HG02610 (cell line): Measurements from ENCODE around the gene ARVCF.

Experiments used
- ATAC-seq: cut with Tn5 transposase; IDR thresholded peaks from one replicate; pipeline ENCODE4 v1.9.1; 2021; ENCODE audit warnings: mild to moderate bottlenecking, moderate library complexity; ENCODE audit not compliant: unreplicated experiment

Gene ARVCF

GRCh38 chr22:20000246-20001081 is 16.2 kb downstream of the ARVCF start:
- ATAC-seq, result no peak

DNA sequence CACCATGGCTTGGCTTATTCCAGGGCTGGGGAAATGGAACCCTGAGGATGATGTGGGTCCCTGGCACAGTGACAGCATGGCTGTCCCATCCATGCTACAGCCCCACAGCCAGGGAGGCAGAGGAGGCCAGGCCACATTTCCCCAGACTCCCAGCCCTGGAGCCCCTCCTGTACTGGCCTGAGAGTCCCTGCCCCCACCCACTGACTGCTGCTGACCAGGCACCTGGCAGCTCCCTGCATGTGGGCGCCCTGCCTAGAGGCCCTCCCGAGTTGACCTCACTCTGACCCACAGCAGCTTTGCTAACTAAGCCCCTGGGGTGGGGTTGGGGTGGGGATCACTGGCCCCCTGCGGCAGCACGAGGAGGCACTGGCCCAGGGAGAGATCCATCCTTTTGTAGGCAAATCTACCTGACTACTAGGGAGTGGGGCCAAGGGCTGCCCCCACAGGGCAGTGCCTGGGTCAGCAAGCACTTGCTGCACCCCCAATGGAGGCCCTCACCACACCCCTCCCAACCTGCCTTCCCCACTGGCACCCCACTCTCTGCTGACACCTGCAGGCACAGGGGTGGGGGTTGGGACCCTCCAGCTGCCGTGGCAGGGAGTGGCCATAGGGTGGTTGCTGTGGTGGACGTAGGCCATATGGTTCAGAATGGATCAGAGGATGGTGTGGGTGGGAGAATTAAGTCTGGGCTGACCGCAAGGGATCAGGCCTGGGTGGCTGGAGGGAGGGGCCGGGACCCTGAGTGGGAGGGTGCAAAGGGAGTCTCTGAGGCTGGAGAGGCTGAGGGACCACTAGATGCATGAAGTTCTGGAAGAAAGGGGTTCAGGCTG is 17.4 kb downstream of the ARVCF start:
- no peak for ATAC-seq

GRCh38 chr22:19998232-19998951 is 18.2 kb downstream of the ARVCF start:
- no peak for ATAC-seq

- no peak for ATAC-seq
These were observed 18.9 kb downstream of the ARVCF start for GRCh38 chr22:19997561-19998231.

DNA sequence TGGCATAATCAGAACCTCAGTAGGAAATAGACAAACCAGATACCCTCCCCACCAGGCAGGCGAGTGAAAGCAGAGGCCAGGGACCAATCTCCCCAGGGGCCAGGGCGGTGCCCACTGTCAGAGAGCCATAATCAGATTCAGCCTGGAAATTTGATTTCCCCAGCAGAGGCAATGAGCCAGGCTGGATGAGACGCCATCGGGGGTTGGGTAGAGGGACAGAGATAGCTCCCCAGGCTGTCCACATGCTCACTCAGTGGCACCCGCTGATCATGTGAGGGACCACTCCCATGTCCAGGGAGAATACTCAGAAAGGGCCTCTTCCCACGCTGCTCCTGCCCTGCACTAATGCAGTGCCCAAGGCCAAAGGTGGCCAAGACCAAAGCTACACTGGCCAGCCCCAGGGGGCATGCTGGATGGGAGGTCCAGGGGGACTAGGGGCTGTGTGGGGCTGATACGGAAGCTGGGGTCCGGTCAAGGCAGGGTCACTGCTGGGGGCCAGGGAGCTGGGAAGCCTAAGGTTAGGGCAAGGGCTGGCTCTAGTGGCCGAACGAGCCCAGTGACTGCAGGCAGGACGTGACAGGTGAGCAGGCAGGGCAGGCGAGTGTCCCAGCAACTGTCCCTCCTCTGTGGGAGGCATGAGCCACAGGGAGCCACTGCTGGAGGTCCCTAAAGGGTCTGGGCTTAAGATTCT is 19.8 kb downstream of the ARVCF start:
- no peak for ATAC-seq

DNA sequence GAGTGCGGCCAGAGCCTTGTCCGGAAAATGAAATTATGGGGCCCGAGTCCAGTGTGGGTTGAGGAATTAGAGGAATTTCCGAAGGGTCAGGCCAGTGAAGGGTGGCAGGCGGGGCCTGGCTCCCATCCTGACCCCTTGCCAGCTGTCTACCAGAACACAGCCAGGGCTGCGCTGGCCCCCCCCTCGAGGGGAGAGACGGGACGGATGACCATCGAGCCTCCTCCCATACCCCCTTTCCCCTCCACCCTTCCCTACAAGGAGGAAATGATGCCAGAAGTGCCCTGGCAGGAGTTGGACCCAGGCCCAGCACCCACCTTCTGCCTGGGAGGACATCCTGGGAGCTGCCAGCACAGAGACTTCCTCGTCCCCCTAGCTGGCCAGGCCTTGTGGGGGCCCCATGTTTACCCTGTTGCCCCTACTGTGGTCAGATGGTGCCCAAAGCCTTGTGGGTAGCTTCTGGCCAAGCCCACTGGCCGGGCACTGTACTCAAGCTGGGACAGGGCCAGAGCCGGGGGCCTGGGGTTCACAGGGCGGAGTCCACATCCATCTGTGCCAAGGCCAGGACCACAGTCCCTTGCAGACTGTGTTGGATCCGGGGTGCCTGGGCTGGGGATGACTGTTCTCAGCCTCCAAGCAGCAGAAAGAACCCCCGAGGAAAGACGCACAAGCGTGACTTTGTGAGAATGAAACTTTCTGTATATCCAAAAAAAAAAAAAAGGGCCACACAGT is 20.8 kb downstream of the ARVCF start:
- ATAC-seq, result no peak

GRCh38 chr22:19994851-19995610 is 21.6 kb downstream of the ARVCF start:
- no peak for ATAC-seq

- no peak for ATAC-seq
These were observed 22.7 kb downstream of the ARVCF start for GRCh38 chr22:19993926-19994325.

DNA sequence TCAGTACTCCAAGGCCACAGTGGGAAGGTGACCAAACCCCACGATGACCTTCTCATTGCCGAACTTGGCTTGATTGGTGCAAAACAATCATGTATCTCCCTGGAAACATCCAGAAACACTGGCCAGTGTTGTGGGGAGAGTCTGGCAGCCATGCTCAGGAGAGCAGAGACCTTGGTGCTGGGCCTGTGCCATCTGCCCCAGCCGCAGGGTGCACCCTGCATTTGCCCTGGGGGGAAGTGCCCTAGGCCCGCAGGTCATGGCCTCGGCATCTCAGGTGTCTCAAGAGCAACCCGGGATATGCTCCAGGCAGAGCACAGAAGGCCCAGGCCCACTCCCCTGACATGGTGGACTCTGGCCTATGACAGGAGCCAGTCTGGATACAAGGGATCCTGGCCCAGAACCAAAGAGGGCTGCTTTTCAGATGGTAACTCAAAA is 23.7 kb downstream of the ARVCF start:
- ATAC-seq, result no peak

- no peak for ATAC-seq
These were observed 24.1 kb downstream of the ARVCF start for GRCh38 chr22:19992481-19992911.

GRCh38 chr22:19991645-19992451 is 24.8 kb downstream of the ARVCF start:
- ATAC-seq, result no peak

DNA sequence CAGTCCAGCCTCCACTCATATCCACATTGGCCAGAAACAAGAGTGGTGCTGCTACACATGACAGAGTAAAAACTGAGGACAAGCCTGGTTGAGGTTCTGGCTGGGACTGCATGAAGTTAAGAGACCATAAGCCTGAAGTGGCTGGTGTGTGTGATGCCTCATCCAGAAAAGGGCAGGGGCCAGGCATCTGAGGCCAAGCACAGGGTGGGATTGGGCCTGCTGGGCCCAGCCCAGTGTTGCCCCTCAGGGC is 25.3 kb downstream of the ARVCF start:
- no peak for ATAC-seq

DNA sequence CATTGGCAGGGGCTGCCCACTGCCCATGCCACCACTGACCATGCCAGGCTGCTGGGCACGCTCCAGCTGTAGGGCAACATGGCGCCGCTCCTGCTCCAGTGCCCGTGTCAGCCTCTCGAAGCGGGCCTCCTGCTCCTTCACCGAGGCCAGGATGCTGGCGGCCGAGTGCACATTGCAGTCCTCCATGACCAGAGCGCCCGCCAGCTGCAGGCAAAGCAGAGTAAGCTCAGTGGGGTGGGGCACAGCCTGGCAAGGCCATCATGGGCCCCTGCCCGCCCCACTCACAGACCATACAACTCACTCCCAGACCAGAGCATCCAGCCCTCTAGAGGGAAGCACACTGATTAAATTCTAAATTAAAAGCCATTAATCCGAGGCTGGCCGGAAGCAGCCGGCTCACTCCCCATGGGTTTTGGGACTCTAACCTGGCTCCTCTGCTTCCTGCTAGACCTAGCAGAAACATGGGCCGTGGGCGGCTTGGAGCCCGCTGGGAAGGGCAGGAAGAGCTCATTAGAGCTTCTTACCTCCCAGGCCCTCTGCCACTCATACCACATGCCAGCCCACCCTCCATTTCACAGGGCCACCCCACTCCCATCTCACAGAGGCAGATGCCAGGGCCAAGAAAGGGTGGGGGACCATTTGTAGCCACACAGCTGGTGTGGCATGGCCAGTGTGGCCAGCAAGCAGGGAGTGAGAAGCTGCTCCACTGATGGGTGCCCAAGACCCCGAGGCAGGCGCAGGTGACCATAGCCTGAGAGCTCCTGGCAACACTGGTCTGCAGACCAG is 25.8 kb downstream of the ARVCF start:
- no peak for ATAC-seq

GRCh38 chr22:19990188-19990587 is 26.4 kb downstream of the ARVCF start:
- ATAC-seq, result no peak

GRCh38 chr22:19989725-19990067 is 26.9 kb downstream of the ARVCF start:
- ATAC-seq, result no peak

DNA sequence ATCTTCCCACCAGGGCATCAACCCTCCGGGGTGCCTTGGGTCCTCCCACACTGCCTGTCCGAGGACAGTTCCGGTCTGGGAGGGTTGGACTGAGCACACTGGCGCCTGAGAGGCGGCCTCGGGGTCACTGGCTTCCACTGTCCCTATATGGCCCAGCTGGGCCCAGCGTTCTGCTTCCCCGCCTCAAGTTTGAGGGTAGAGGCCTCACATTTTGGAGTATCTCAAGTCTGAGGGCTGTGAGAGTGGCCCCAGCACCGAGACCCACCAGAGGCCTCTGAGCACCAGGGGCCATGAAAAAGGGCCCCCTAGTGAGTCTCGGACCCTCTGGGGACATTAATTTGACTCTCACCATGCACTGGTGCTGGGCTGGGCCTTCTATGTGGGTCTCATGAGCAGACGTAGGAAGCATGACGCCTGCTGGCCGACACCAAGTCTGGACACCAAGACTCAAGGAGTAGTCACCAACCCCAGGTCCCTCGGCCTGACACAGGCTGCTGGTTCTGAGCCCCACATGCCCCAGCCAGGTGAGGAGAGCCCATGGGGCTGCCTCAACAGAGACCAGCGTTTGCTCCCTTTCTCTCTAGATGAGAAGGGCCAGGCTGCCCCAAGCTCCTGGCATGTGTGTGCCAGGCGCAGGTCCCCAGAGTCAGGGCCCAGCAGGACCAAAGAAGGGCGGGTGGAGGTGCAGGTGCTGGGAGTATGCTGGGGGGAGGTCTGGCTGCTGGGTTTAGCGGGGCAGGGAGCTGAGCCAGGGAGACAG is 27.5 kb downstream of the ARVCF start:
- no peak for ATAC-seq

DNA sequence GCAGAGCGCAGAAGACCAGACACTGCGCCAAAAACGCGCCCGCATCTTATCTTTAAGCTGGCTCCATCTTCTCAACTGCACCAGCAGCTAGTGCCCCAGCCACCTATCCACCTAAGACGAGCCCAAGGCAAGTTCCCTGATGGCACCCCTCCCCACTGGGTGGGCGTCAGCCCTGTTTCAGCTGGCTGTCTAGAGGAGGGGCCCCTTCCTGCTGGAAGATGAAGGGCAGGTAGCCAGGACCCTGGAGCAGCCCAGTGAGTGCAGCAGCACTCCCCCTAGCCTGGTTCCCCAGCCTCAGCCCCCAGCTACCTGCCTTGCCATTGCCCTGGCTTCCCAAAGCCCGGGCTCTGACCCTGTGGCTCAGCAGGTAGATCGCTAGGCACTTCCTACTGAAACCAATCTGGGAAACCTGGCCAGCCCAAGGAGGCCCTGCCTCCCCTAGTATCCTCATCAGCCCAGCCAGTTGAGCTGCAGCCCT is 28.3 kb downstream of the ARVCF start:
- no peak for ATAC-seq
